Mesendoderm (in vitro differentiated cells): ENCODE results near the gene MYO18B.

Source experiments
- DNase-seq: peaks from one replicate; pipeline ENCODE4 v3.0.0; 2013
- H2AK5ac ChIP-seq: 2 replicates; pipeline ENCODE4 v1.6.1; 2013; ENCODE audit warnings: low read length, inconsistent platforms
- H2BK120ac ChIP-seq: 2 replicates; pipeline ENCODE4 v1.6.1; 2013; ENCODE audit warnings: low read depth, mild to moderate bottlenecking, low read length, moderate library complexity, mixed read lengths
- H2BK15ac ChIP-seq: replicated peaks from 2 replicates; pipeline ENCODE4 v1.6.1; 2013; ENCODE audit warnings: low read depth, mild to moderate bottlenecking, moderate library complexity
- H2BK5ac ChIP-seq: 2 replicates; pipeline ENCODE4 v1.6.1; 2013; ENCODE audit warnings: low read length, inconsistent platforms
- H3K18ac ChIP-seq: 2 replicates; pipeline ENCODE4 v1.6.1; 2013; ENCODE audit warnings: mild to moderate bottlenecking, low read length, mixed read lengths
- H3K23ac ChIP-seq: one replicate; pipeline ENCODE4 v1.6.1; 2013; ENCODE audit warnings: low read length
- H3K27ac ChIP-seq: 2 replicates; pipeline ENCODE4 v1.5.1; 2013; ENCODE audit warnings: low read depth, mild to moderate bottlenecking, inconsistent platforms, low read length, moderate library complexity
- H3K27me3 ChIP-seq: 2 replicates; pipeline ENCODE4 v1.6.1; 2013; ENCODE audit warnings: low read length, control low read depth, mild to moderate bottlenecking, inconsistent platforms; ENCODE audit not compliant: insufficient read depth, poor library complexity
- H3K36me3 ChIP-seq: 2 replicates; pipeline ENCODE4 v1.6.1; 2013; ENCODE audit warnings: low read length, inconsistent platforms; ENCODE audit not compliant: control insufficient read depth, insufficient read depth
- H3K4ac ChIP-seq: one replicate; pipeline ENCODE4 v1.6.1; 2013; ENCODE audit warnings: low read depth, mild to moderate bottlenecking, low read length, moderate library complexity
- H3K4me1 ChIP-seq: 2 replicates; pipeline ENCODE4 v1.6.1; 2013; ENCODE audit warnings: low read depth, low read length, inconsistent platforms; ENCODE audit not compliant: control insufficient read depth
- H3K4me2 ChIP-seq: 2 replicates; pipeline ENCODE4 v1.6.1; 2013; ENCODE audit warnings: low read length
- H3K4me3 ChIP-seq: 2 replicates; pipeline ENCODE4 v1.5.1; 2013; ENCODE audit warnings: mild to moderate bottlenecking, low read length
- H3K56ac ChIP-seq: one replicate; pipeline ENCODE4 v1.6.1; 2013; ENCODE audit warnings: low read length
- H3K79me1 ChIP-seq: 2 replicates; pipeline ENCODE4 v1.6.1; 2013; ENCODE audit warnings: low read length, inconsistent platforms
- H3K79me2 ChIP-seq: 2 replicates; pipeline ENCODE4 v1.6.1; 2013; ENCODE audit warnings: mild to moderate bottlenecking, low read length; ENCODE audit not compliant: control insufficient read depth, insufficient read depth
- H3K9ac ChIP-seq: 2 replicates; pipeline ENCODE4 v1.6.1; 2013; ENCODE audit warnings: low read length, inconsistent platforms
- H4K5ac ChIP-seq: one replicate; pipeline ENCODE4 v1.6.1; 2013; ENCODE audit warnings: low read length
- H4K8ac ChIP-seq: one replicate; pipeline ENCODE4 v1.6.1; 2013; ENCODE audit warnings: low read depth, mild to moderate bottlenecking, control low read depth, low read length, moderate library complexity
- WGBS: extraction: QIAGEN DNeasy Blood & Tissue Kit; methylation state at CpG from one replicate; pipeline ENCODE4 v1.1.7; 2013; ENCODE audit warnings: low lambda C conversion rate, missing lambda C conversion rate; ENCODE audit not compliant: insufficient coverage; ENCODE audit errors: extremely low coverage; 5-methylcytosine and 5-hydroxymethylcytosine counted together

The MYO18B gene

GRCh38 chr22:25969286-25969685 is 227.3 kb downstream of the MYO18B start:
- Histone ChIP-seq H2BK15ac (no peak overlapping the region), H3K27me3 (no peaks in the 10 kb centered on the region), H2AK5ac (no peak overlapping the region), H4K5ac (no peak overlapping the region), H3K23ac (no peak overlapping the region), H3K4me1 (peaks cover 19% of the 10 kb centered on the region), H3K79me1 (no peaks in the 10 kb centered on the region), H3K18ac (no peak overlapping the region), H4K8ac (no peak overlapping the region), H3K9ac (no peak overlapping the region), H2BK120ac (no peak overlapping the region), H3K79me2 (no peaks in the 10 kb centered on the region), H3K56ac (no peak overlapping the region), H3K4ac (no peak overlapping the region), H3K27ac (no peak overlapping the region), H3K4me2 (no peak overlapping the region), H3K36me3 (no peaks in the 10 kb centered on the region), H3K4me3 (no peak overlapping the region), H2BK5ac (no peak overlapping the region)
- DNase-seq, result no peak

GRCh38 chr22:25969901-25970300 is 227.9 kb downstream of the MYO18B start:
- no CpG with 5 or more reads among the region's 2 CpGs for WGBS
- H3K27me3 ChIP-seq, result no peaks in the 10 kb centered on the region
- no peak overlapping the region for H4K8ac ChIP-seq
- H2BK120ac ChIP-seq, result no peak overlapping the region
- H3K27ac ChIP-seq, result no peak overlapping the region
- H4K5ac ChIP-seq, result no peak overlapping the region
- DNase-seq, result no peak
- no peaks in the 10 kb centered on the region for H3K79me2 ChIP-seq
- no peak overlapping the region for H2AK5ac ChIP-seq
- no peak overlapping the region for H2BK15ac ChIP-seq
- H3K4ac ChIP-seq, result no peak overlapping the region
- no peak overlapping the region for H3K23ac ChIP-seq
- no peak overlapping the region for H3K4me2 ChIP-seq
- no peak overlapping the region for H3K18ac ChIP-seq
- H3K36me3 ChIP-seq, result no peaks in the 10 kb centered on the region
- H3K56ac ChIP-seq, result peak overlapping the region; percentile 84
- H3K4me1 ChIP-seq, result peaks cover 19% of the 10 kb centered on the region
- H3K79me1 ChIP-seq, result no peaks in the 10 kb centered on the region
- no peak overlapping the region for H2BK5ac ChIP-seq
- H3K9ac ChIP-seq, result no peak overlapping the region
- no peak overlapping the region for H3K4me3 ChIP-seq

GRCh38 chr22:25970374-25970911 is 228.5 kb downstream of the MYO18B start:
- Histone ChIP-seq H4K8ac (no peak overlapping the region), H3K9ac (peak overlapping the region; percentile 35), H3K27me3 (no peaks in the 10 kb centered on the region), H2BK5ac (peak overlapping the region; percentile 52), H3K36me3 (no peaks in the 10 kb centered on the region), H3K4me2 (no peak overlapping the region), H3K79me2 (no peaks in the 10 kb centered on the region), H4K5ac (no peak overlapping the region), H3K79me1 (no peaks in the 10 kb centered on the region), H3K4me1 (peaks cover 19% of the 10 kb centered on the region), H3K23ac (peak overlapping the region; percentile 37), H3K27ac (peak overlapping the region; percentile 71), H2AK5ac (peak overlapping the region; percentile 23), H3K4me3 (no peak overlapping the region), H3K18ac (peak overlapping the region; percentile 45), H2BK15ac (no peak overlapping the region), H2BK120ac (no peak overlapping the region), H3K56ac (peak overlapping the region; percentile 84), H3K4ac (no peak overlapping the region)
- WGBS, result no CpG with 5 or more reads among the region's 6 CpGs
- peak; percentile 93 for DNase-seq

- no peak overlapping the region for H3K4me3 ChIP-seq
- peak overlapping the region; percentile 45 for H3K18ac ChIP-seq
- H2BK15ac ChIP-seq, result no peak overlapping the region
- H3K4me1 ChIP-seq, result peaks cover 17% of the 10 kb centered on the region
- no peak overlapping the region for H3K4ac ChIP-seq
- no peak overlapping the region for H2BK5ac ChIP-seq
- H3K27me3 ChIP-seq, result no peaks in the 10 kb centered on the region
- no peak overlapping the region for H3K4me2 ChIP-seq
- no peak overlapping the region for H4K5ac ChIP-seq
- peak overlapping the region; percentile 84 for H3K56ac ChIP-seq
- peak; percentile 18 for DNase-seq
- no peak overlapping the region for H3K23ac ChIP-seq
- no peak overlapping the region for H2BK120ac ChIP-seq
- no peaks in the 10 kb centered on the region for H3K79me2 ChIP-seq
- H4K8ac ChIP-seq, result no peak overlapping the region
- no peaks in the 10 kb centered on the region for H3K79me1 ChIP-seq
- H3K27ac ChIP-seq, result peak overlapping the region; percentile 71
- H3K36me3 ChIP-seq, result no peaks in the 10 kb centered on the region
- H3K9ac ChIP-seq, result no peak overlapping the region
- WGBS, result no CpG with 5 or more reads among the region's 9 CpGs
- H2AK5ac ChIP-seq, result no peak overlapping the region
These were observed 229.2 kb downstream of the MYO18B start for GRCh38 chr22:25970999-25971811.

- Histone ChIP-seq H3K9ac (no peak overlapping the region), H3K4me3 (no peak overlapping the region), H3K4me1 (peaks cover 15% of the 10 kb centered on the region), H3K4me2 (no peak overlapping the region), H2BK5ac (no peak overlapping the region), H2AK5ac (no peak overlapping the region), H3K18ac (no peak overlapping the region), H2BK15ac (no peak overlapping the region), H3K27ac (no peak overlapping the region), H2BK120ac (no peak overlapping the region), H3K4ac (no peak overlapping the region), H3K36me3 (no peaks in the 10 kb centered on the region), H3K79me2 (no peaks in the 10 kb centered on the region), H3K79me1 (no peaks in the 10 kb centered on the region), H3K23ac (no peak overlapping the region), H4K5ac (no peak overlapping the region), H3K27me3 (no peaks in the 10 kb centered on the region), H3K56ac (no peak overlapping the region), H4K8ac (no peak overlapping the region)
- peak; percentile 3 for DNase-seq
- no CpG with 5 or more reads among the region's 9 CpGs for WGBS
These were observed 230.4 kb downstream of the MYO18B start for GRCh38 chr22:25972397-25972796.
